ENCODE results near the gene PSG7.
"Not testable (repeated sequence)": the region's sequence is repeated elsewhere in the genome, so short reads cannot be mapped to it uniquely, and the experiment has no call there.

GRCh38 chr19:42899674-42900073, 37.3 kb downstream of the PSG7 start:
- not testable (repeated sequence) for TF ChIP-seq HMG20A (CRISPR knock-in tag; IDR thresholded peaks at IDR 0.05; ENCODE audit: borderline replicate concordance); JUND (CRISPR knock-in tag; IDR thresholded peaks at IDR 0.05); EZH2 (conservative IDR thresholded peaks at IDR 0.05; ENCODE audit: low read depth, low read length); SIN3A (IDR thresholded peaks at IDR 0.05; ENCODE audit: borderline replicate concordance, low read depth, low read length); ZFP1 (CRISPR knock-in tag; IDR thresholded peaks at IDR 0.05); SP2 (CRISPR knock-in tag; IDR thresholded peaks at IDR 0.05)
- TF ChIP-seq, protein P1, sequence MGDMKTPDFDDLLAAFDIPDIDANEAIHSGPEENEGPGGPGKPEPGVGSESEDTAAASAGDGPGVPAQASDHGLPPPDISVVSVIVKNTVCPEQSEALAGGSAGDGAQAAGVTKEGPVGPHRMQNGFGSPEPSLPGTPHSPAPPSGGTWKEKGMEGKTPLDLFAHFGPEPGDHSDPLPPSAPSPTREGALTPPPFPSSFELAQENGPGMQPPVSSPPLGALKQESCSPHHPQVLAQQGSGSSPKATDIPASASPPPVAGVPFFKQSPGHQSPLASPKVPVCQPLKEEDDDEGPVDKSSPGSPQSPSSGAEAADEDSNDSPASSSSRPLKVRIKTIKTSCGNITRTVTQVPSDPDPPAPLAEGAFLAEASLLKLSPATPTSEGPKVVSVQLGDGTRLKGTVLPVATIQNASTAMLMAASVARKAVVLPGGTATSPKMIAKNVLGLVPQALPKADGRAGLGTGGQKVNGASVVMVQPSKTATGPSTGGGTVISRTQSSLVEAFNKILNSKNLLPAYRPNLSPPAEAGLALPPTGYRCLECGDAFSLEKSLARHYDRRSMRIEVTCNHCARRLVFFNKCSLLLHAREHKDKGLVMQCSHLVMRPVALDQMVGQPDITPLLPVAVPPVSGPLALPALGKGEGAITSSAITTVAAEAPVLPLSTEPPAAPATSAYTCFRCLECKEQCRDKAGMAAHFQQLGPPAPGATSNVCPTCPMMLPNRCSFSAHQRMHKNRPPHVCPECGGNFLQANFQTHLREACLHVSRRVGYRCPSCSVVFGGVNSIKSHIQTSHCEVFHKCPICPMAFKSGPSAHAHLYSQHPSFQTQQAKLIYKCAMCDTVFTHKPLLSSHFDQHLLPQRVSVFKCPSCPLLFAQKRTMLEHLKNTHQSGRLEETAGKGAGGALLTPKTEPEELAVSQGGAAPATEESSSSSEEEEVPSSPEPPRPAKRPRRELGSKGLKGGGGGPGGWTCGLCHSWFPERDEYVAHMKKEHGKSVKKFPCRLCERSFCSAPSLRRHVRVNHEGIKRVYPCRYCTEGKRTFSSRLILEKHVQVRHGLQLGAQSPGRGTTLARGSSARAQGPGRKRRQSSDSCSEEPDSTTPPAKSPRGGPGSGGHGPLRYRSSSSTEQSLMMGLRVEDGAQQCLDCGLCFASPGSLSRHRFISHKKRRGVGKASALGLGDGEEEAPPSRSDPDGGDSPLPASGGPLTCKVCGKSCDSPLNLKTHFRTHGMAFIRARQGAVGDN (CRISPR knock-in tag; IDR thresholded peaks at IDR 0.05): not testable (repeated sequence)
- TF ChIP-seq, protein P2, sequence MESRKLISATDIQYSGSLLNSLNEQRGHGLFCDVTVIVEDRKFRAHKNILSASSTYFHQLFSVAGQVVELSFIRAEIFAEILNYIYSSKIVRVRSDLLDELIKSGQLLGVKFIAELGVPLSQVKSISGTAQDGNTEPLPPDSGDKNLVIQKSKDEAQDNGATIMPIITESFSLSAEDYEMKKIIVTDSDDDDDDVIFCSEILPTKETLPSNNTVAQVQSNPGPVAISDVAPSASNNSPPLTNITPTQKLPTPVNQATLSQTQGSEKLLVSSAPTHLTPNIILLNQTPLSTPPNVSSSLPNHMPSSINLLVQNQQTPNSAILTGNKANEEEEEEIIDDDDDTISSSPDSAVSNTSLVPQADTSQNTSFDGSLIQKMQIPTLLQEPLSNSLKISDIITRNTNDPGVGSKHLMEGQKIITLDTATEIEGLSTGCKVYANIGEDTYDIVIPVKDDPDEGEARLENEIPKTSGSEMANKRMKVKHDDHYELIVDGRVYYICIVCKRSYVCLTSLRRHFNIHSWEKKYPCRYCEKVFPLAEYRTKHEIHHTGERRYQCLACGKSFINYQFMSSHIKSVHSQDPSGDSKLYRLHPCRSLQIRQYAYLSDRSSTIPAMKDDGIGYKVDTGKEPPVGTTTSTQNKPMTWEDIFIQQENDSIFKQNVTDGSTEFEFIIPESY (CRISPR knock-in tag; IDR thresholded peaks at IDR 0.05): not testable (repeated sequence)

Data from HepG2 (cell line).